HUES6 (cell line): ENCODE measurements around the gene PLA2G2F.
A peak's percentile ranks its signal among the peaks of the same experiment; 100 is the strongest.

Experiments used
- H3K27ac ChIP-seq: 2 replicates; pipeline ENCODE4 v1.7.0; 2013; ENCODE audit warnings: low read depth, mild to moderate bottlenecking, low read length, inconsistent platforms
- H3K27me3 ChIP-seq: 2 replicates; pipeline ENCODE4 v1.6.1; 2013; ENCODE audit warnings: low read length; ENCODE audit not compliant: control insufficient read depth, insufficient read depth
- H3K36me3 ChIP-seq: 2 replicates; pipeline ENCODE4 v1.6.1; 2013; ENCODE audit warnings: low read length; ENCODE audit not compliant: control insufficient read depth, insufficient read depth
- H3K4me1 ChIP-seq: 2 replicates; pipeline ENCODE4 v1.6.1; 2013; ENCODE audit warnings: low read length; ENCODE audit not compliant: control insufficient read depth, insufficient read depth
- H3K4me3 ChIP-seq: 2 replicates; pipeline ENCODE4 v1.5.1; 2013; ENCODE audit warnings: low read depth, low read length
- H3K9ac ChIP-seq: one replicate; pipeline ENCODE4 v1.6.1; 2013; ENCODE audit warnings: mild to moderate bottlenecking, low read length
- H3K9me3 ChIP-seq: 2 replicates; pipeline ENCODE4 v1.6.1; 2013; ENCODE audit warnings: low read depth, low read length; ENCODE audit not compliant: control insufficient read depth, insufficient read depth

PLA2G2F gene

GRCh38 chr1:20143734-20144565, 4.8 kb downstream of the PLA2G2F start:
- peaks cover 3% of the 10 kb centered on the region for H3K4me1 ChIP-seq
- H3K9me3 ChIP-seq, result no peaks in the 10 kb centered on the region
- H3K27me3 ChIP-seq, result no peaks in the 10 kb centered on the region
- no peak overlapping the region for H3K4me3 ChIP-seq
- no peak overlapping the region for H3K9ac ChIP-seq
- H3K36me3 ChIP-seq, result no peaks in the 10 kb centered on the region
- H3K27ac ChIP-seq, result no peak overlapping the region

GRCh38 chr1:20147846-20148570, 8.9 kb downstream of the PLA2G2F start:
- H3K9ac ChIP-seq, result no peak overlapping the region
- H3K36me3 ChIP-seq, result no peaks in the 10 kb centered on the region
- no peaks in the 10 kb centered on the region for H3K9me3 ChIP-seq
- no peak overlapping the region for H3K27ac ChIP-seq
- H3K27me3 ChIP-seq, result no peaks in the 10 kb centered on the region
- H3K4me1 ChIP-seq, result peaks cover 14% of the 10 kb centered on the region
- no peak overlapping the region for H3K4me3 ChIP-seq

- Histone ChIP-seq H3K4me3 (no peak overlapping the region), H3K36me3 (no peaks in the 10 kb centered on the region), H3K9me3 (no peaks in the 10 kb centered on the region), H3K9ac (no peak overlapping the region), H3K4me1 (peaks cover 20% of the 10 kb centered on the region), H3K27ac (no peak overlapping the region), H3K27me3 (no peaks in the 10 kb centered on the region)
Observed at GRCh38 chr1:20148571-20149500, 9.7 kb downstream of the PLA2G2F start.

GRCh38 chr1:20149601-20150325, 10.6 kb downstream of the PLA2G2F start:
- Histone ChIP-seq H3K27me3 (no peaks in the 10 kb centered on the region), H3K4me3 (no peak overlapping the region), H3K4me1 (peaks cover 21% of the 10 kb centered on the region), H3K36me3 (no peaks in the 10 kb centered on the region), H3K9ac (no peak overlapping the region), H3K9me3 (no peaks in the 10 kb centered on the region), H3K27ac (no peak overlapping the region)

- Histone ChIP-seq H3K9ac (no peak overlapping the region), H3K4me3 (no peak overlapping the region), H3K9me3 (no peaks in the 10 kb centered on the region), H3K27ac (no peak overlapping the region), H3K27me3 (no peaks in the 10 kb centered on the region), H3K36me3 (no peaks in the 10 kb centered on the region), H3K4me1 (peaks cover 21% of the 10 kb centered on the region)
Observed at GRCh38 chr1:20150326-20150705, 11.2 kb downstream of the PLA2G2F start.

DNA sequence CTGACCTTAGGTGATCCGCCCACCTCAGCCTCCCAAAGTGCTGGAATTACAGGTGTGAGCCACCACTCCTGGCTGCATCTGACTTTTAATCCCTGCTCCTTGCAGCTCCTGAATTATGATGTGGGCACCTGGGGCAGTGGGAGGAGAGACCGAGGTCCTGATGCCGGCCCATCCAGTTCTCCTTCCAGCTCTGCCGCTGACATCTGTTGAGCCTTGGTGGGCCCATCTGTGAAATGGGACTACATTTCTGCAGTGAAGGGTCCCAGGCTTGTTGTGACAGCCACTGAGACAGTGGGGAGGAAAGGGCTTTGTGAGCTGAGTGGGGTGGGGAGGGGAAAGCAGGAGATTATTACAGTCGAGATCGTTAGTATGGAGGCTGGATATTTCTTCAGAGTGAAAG, 11.8 kb downstream of the PLA2G2F start:
- Histone ChIP-seq H3K4me1 (peaks cover 21% of the 10 kb centered on the region), H3K27ac (no peak overlapping the region), H3K9me3 (no peaks in the 10 kb centered on the region), H3K9ac (no peak overlapping the region), H3K4me3 (no peak overlapping the region), H3K36me3 (no peaks in the 10 kb centered on the region), H3K27me3 (no peaks in the 10 kb centered on the region)

GRCh38 chr1:20151906-20152598, 12.9 kb downstream of the PLA2G2F start:
- peak overlapping the region; percentile 52 for H3K4me3 ChIP-seq
- no peaks in the 10 kb centered on the region for H3K27me3 ChIP-seq
- H3K36me3 ChIP-seq, result no peaks in the 10 kb centered on the region
- H3K9me3 ChIP-seq, result 0 out of 2 replicates have a peak, but pooled peaks cover 2% of the 10 kb centered on the region
- H3K4me1 ChIP-seq, result peaks cover 21% of the 10 kb centered on the region
- H3K9ac ChIP-seq, result no peak overlapping the region
- no peak overlapping the region for H3K27ac ChIP-seq

DNA sequence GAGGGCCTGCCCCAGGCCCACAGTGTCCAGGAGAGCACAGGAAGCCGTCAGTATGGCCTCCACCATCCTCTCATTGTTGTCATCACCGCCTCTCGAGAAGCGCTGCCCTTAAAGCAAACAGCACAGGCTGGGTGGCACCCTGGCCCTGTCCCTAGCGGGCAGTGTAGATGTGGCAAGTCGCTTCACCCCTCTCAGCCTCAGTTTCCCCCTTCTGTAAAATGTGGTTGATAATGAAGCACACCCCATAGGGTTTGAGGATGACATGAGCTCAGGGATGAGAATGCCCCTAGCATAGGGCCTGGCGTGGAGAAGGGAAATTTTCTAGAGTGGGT, 13.4 kb downstream of the PLA2G2F start:
- H3K27me3 ChIP-seq, result no peaks in the 10 kb centered on the region
- H3K9ac ChIP-seq, result no peak overlapping the region
- H3K4me1 ChIP-seq, result peaks cover 21% of the 10 kb centered on the region
- no peaks in the 10 kb centered on the region for H3K36me3 ChIP-seq
- H3K27ac ChIP-seq, result no peak overlapping the region
- H3K4me3 ChIP-seq, result no peak overlapping the region
- 0 out of 2 replicates have a peak, but pooled peaks cover 4% of the 10 kb centered on the region for H3K9me3 ChIP-seq

DNA sequence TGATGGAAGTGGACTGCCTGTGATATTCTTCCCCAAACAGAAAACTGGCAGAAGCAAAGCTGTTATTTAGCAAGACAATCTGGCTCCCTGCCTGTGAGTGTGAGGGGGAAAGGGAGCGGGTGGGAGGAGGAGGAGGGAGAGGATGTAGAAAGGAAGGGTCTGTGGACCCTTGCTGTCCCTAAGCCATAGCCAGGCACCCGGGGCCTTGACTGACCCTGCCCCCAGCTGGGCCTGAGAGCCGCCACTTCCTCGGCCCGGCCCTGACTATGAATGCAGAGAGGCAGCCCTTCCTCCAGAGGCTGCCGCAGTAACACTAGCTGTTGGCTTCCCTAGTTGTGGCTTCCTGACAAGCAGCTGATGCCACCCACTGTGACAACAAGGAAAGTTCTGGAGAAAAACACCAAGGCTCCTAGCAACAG, 13.9 kb downstream of the PLA2G2F start:
- Histone ChIP-seq H3K4me1 (peaks cover 19% of the 10 kb centered on the region), H3K4me3 (no peak overlapping the region), H3K9me3 (0 out of 2 replicates have a peak, but pooled peaks cover 4% of the 10 kb centered on the region), H3K9ac (no peak overlapping the region), H3K36me3 (no peaks in the 10 kb centered on the region), H3K27ac (no peak overlapping the region), H3K27me3 (no peaks in the 10 kb centered on the region)

- no peaks in the 10 kb centered on the region for H3K27me3 ChIP-seq
- H3K4me1 ChIP-seq, result peaks cover 17% of the 10 kb centered on the region
- H3K4me3 ChIP-seq, result no peak overlapping the region
- no peak overlapping the region for H3K9ac ChIP-seq
- no peak overlapping the region for H3K27ac ChIP-seq
- no peaks in the 10 kb centered on the region for H3K36me3 ChIP-seq
- H3K9me3 ChIP-seq, result peaks cover 13% of the 10 kb centered on the region
Observed at GRCh38 chr1:20154301-20154831, 15.2 kb downstream of the PLA2G2F start.
